Mesenchymal stem cell (in vitro differentiated cells and primary cell): ENCODE results near the gene GNAT2.

Experiments used
- DNase-seq: peaks from one replicate; pipeline ENCODE4 v3.0.0-alpha.2; 2013
- H2AFZ ChIP-seq: one replicate; pipeline ENCODE4 v1.6.1; 2013; ENCODE audit warnings: low read depth, mild to moderate bottlenecking, control low read depth, inconsistent platforms, low read length, moderate library complexity
- H2AK5ac ChIP-seq: 2 replicates; pipeline ENCODE4 v1.6.1; 2013; ENCODE audit warnings: low read length, moderate library complexity, mild to moderate bottlenecking, inconsistent platforms; ENCODE audit not compliant: severe bottlenecking
- H2BK120ac ChIP-seq: one replicate; pipeline ENCODE4 v1.6.1; 2013; ENCODE audit warnings: low read depth, mild to moderate bottlenecking, inconsistent platforms, low read length, moderate library complexity
- H2BK12ac ChIP-seq, 2 experiments: one replicate each; pipeline ENCODE4 v1.6.1; 2013; ENCODE audit warnings: inconsistent platforms in 2 of 2, low read length in 2 of 2, mild to moderate bottlenecking in 2 of 2, moderate library complexity in 2 of 2, control low read depth in 1 of 2
- H2BK15ac ChIP-seq: one replicate; pipeline ENCODE4 v1.6.1; 2013; ENCODE audit warnings: mild to moderate bottlenecking, low read depth, inconsistent platforms; ENCODE audit not compliant: poor library complexity, severe bottlenecking
- H2BK5ac ChIP-seq: 2 replicates; pipeline ENCODE4 v1.6.1; 2013; ENCODE audit warnings: low read depth, mild to moderate bottlenecking, low read length, control low read depth, inconsistent platforms; ENCODE audit not compliant: poor library complexity, severe bottlenecking
- H3K14ac ChIP-seq, 2 experiments: one replicate each; pipeline ENCODE4 v1.6.1; 2013; ENCODE audit warnings: inconsistent platforms in 2 of 2, low read length in 2 of 2, control low read depth in 1 of 2, mild to moderate bottlenecking in 1 of 2, moderate library complexity in 1 of 2
- H3K18ac ChIP-seq, 2 experiments: one replicate each; pipeline ENCODE4 v1.6.1; 2013; ENCODE audit warnings: inconsistent platforms in 2 of 2, low read length in 2 of 2, control low read depth in 1 of 2, low read depth in 1 of 2, mild to moderate bottlenecking in 1 of 2
- H3K23ac ChIP-seq, 2 experiments: one replicate each; pipeline ENCODE4 v1.6.1; 2013; ENCODE audit warnings: inconsistent platforms in 2 of 2, low read length in 2 of 2, mild to moderate bottlenecking in 2 of 2, moderate library complexity in 2 of 2, control low read depth in 1 of 2
- H3K27ac ChIP-seq: 2 replicates; pipeline ENCODE4 v1.5.1; 2013; ENCODE audit warnings: mild to moderate bottlenecking, moderate library complexity, low read length, control low read depth, inconsistent platforms; ENCODE audit not compliant: poor library complexity, severe bottlenecking
- H3K27me3 ChIP-seq, 2 experiments: 2 replicates each; pipeline versions ENCODE4 v1.6.1 to v1.7.0; 2013; ENCODE audit warnings: low read length in 2 of 2, mild to moderate bottlenecking in 2 of 2, moderate library complexity in 2 of 2, control low read depth in 1 of 2, inconsistent platforms in 1 of 2; ENCODE audit not compliant: control insufficient read depth in 1 of 2, insufficient read depth in 1 of 2
- H3K36me3 ChIP-seq, 2 experiments: 2 replicates each; pipeline versions ENCODE4 v1.6.1 to v1.7.0; 2013; ENCODE audit warnings: low read length in 2 of 2, control low read depth in 1 of 2, inconsistent platforms in 1 of 2, low read depth in 1 of 2, mild to moderate bottlenecking in 1 of 2; ENCODE audit not compliant: insufficient read depth in 2 of 2, control insufficient read depth in 1 of 2
- H3K4ac ChIP-seq, 2 experiments: one replicate each; pipeline ENCODE4 v1.6.1; 2013; ENCODE audit warnings: inconsistent platforms in 2 of 2, low read length in 2 of 2, mild to moderate bottlenecking in 2 of 2, moderate library complexity in 2 of 2, control low read depth in 1 of 2, low read depth in 1 of 2
- H3K4me1 ChIP-seq: 2 replicates; pipeline ENCODE4 v1.6.1; 2013; ENCODE audit warnings: low read depth, low read length, control low read depth; ENCODE audit not compliant: control insufficient read depth, insufficient read depth
- H3K4me2 ChIP-seq: 2 replicates; pipeline ENCODE4 v1.6.1; 2013; ENCODE audit warnings: low read length, mild to moderate bottlenecking, inconsistent platforms; ENCODE audit not compliant: poor library complexity, severe bottlenecking
- H3K4me3 ChIP-seq, 2 experiments: 2 replicates each; pipeline versions ENCODE4 v1.5.1 to v1.7.0; 2013; ENCODE audit warnings: low read length in 2 of 2, mild to moderate bottlenecking in 2 of 2, control low read depth in 1 of 2, low read depth in 1 of 2; ENCODE audit not compliant: insufficient read depth in 1 of 2
- H3K79me1 ChIP-seq: replicated peaks from 2 replicates; pipeline ENCODE4 v1.6.1; 2013; ENCODE audit warnings: mild to moderate bottlenecking, control low read depth, low read length, inconsistent platforms; ENCODE audit not compliant: poor library complexity, severe bottlenecking
- H3K9ac ChIP-seq: 2 replicates; pipeline ENCODE4 v1.7.0; 2013; ENCODE audit warnings: mild to moderate bottlenecking, low read length, moderate library complexity
- H3K9me3 ChIP-seq: 2 replicates; pipeline ENCODE4 v1.7.0; 2013; ENCODE audit warnings: mild to moderate bottlenecking, low read length; ENCODE audit not compliant: control insufficient read depth
- H4K8ac ChIP-seq: one replicate; pipeline ENCODE4 v1.6.1; 2013; ENCODE audit warnings: inconsistent platforms, mild to moderate bottlenecking, low read length, moderate library complexity
- H4K91ac ChIP-seq: one replicate; pipeline ENCODE4 v1.6.1; 2013; ENCODE audit warnings: mild to moderate bottlenecking, low read length, inconsistent platforms
- WGBS: methylation state at CpG from one replicate; pipeline ENCODE4 v1.1.7; 2013; ENCODE audit warnings: mixed read lengths; 5-methylcytosine and 5-hydroxymethylcytosine counted together

Gene GNAT2

GRCh38 chr1:109642626-109643025 is 23.2 kb upstream of the GNAT2 start:
- no peak overlapping the region for H2AFZ ChIP-seq
- no peak overlapping the region for H2BK15ac ChIP-seq
- peaks cover 6% of the 10 kb centered on the region for H3K4me1 ChIP-seq
- no peak overlapping the region for H3K4me2 ChIP-seq
- WGBS: 50% methylated on average over 1 of the region's 3 CpGs
- no peak overlapping the region for H2BK120ac ChIP-seq
- H3K4ac ChIP-seq: no peak overlapping the region
- H3K27ac ChIP-seq: no peak overlapping the region
- DNase-seq: peak; percentile 41
- peak overlapping the region; percentile 63 for H3K9ac ChIP-seq
- H2AK5ac ChIP-seq: no peak overlapping the region
- H2BK5ac ChIP-seq: no peak overlapping the region
- no peak overlapping the region for H4K91ac ChIP-seq
- H4K8ac ChIP-seq: no peak overlapping the region
- H3K9me3 ChIP-seq: no peaks in the 10 kb centered on the region
- H3K79me1 ChIP-seq: no peaks in the 10 kb centered on the region
- H3K14ac ChIP-seq: no peak overlapping the region
- no peaks in the 10 kb centered on the region for H3K27me3 ChIP-seq
- no peak overlapping the region for H3K23ac ChIP-seq
- no peak overlapping the region for H3K18ac ChIP-seq
- no peak overlapping the region for H2BK12ac ChIP-seq
- H3K36me3 ChIP-seq: no peaks in the 10 kb centered on the region
- no peak overlapping the region for H3K4me3 ChIP-seq

GRCh38 chr1:109641861-109642260 is 22.4 kb upstream of the GNAT2 start:
- Histone ChIP-seq H3K14ac (no peak overlapping the region), H3K4me1 (peaks cover 6% of the 10 kb centered on the region), H3K4me2 (no peak overlapping the region), H2BK15ac (no peak overlapping the region), H2AFZ (no peak overlapping the region), H3K27me3 (no peaks in the 10 kb centered on the region), H4K91ac (no peak overlapping the region), H3K4me3 (no peak overlapping the region), H3K18ac (no peak overlapping the region), H3K4ac (no peak overlapping the region), H2BK120ac (no peak overlapping the region), H2BK5ac (no peak overlapping the region), H3K36me3 (no peaks in the 10 kb centered on the region), H4K8ac (no peak overlapping the region), H3K9me3 (no peaks in the 10 kb centered on the region), H3K79me1 (no peaks in the 10 kb centered on the region), H3K27ac (no peak overlapping the region), H3K9ac (no peak overlapping the region), H2AK5ac (no peak overlapping the region), H2BK12ac (no peak overlapping the region), H3K23ac (no peak overlapping the region)
- no peak for DNase-seq
- WGBS: 82% methylated on average over 1 of the region's 2 CpGs

GRCh38 chr1:109641078-109641740 is 21.8 kb upstream of the GNAT2 start:
- H2BK12ac ChIP-seq: no peak overlapping the region
- H2BK120ac ChIP-seq: no peak overlapping the region
- no peak overlapping the region for H4K8ac ChIP-seq
- H3K4ac ChIP-seq: no peak overlapping the region
- H2BK5ac ChIP-seq: no peak overlapping the region
- H2AK5ac ChIP-seq: no peak overlapping the region
- H3K27me3 ChIP-seq: no peaks in the 10 kb centered on the region
- H3K4me1 ChIP-seq: peaks cover 9% of the 10 kb centered on the region
- no peak overlapping the region for H3K14ac ChIP-seq
- no peak overlapping the region for H2BK15ac ChIP-seq
- H3K27ac ChIP-seq: no peak overlapping the region
- no peak overlapping the region for H2AFZ ChIP-seq
- H3K4me3 ChIP-seq: no peak overlapping the region
- H3K9me3 ChIP-seq: no peaks in the 10 kb centered on the region
- H3K18ac ChIP-seq: no peak overlapping the region
- H3K79me1 ChIP-seq: no peaks in the 10 kb centered on the region
- H3K4me2 ChIP-seq: no peak overlapping the region
- H3K23ac ChIP-seq: no peak overlapping the region
- H4K91ac ChIP-seq: no peak overlapping the region
- WGBS: 80% methylated on average over 2 of the region's 2 CpGs
- H3K36me3 ChIP-seq: no peaks in the 10 kb centered on the region
- DNase-seq: no peak
- H3K9ac ChIP-seq: no peak overlapping the region

GRCh38 chr1:109640285-109640865 is 21.0 kb upstream of the GNAT2 start:
- Histone ChIP-seq H3K4me3 (no peak overlapping the region), H2BK120ac (no peak overlapping the region), H2BK12ac (no peak overlapping the region), H3K4me1 (peaks cover 14% of the 10 kb centered on the region), H3K4me2 (no peak overlapping the region), H2BK5ac (no peak overlapping the region), H3K4ac (no peak overlapping the region), H3K9me3 (no peaks in the 10 kb centered on the region), H2BK15ac (no peak overlapping the region), H3K23ac (no peak overlapping the region), H3K9ac (no peak overlapping the region), H3K14ac (no peak overlapping the region), H3K36me3 (no peaks in the 10 kb centered on the region), H3K79me1 (no peaks in the 10 kb centered on the region), H2AK5ac (no peak overlapping the region), H4K8ac (peak overlapping the region; percentile 1), H3K27me3 (no peaks in the 10 kb centered on the region), H3K27ac (no peak overlapping the region), H4K91ac (no peak overlapping the region), H3K18ac (no peak overlapping the region), H2AFZ (no peak overlapping the region)
- peak; percentile 65 for DNase-seq
- WGBS: 39% methylated on average over 5 of the region's 5 CpGs
